ENCODE data around the gene PARPBP. TPM values are rescaled to one million over a fixed set of nuclear protein-coding genes. Genes with fewer than 3 reads are reported as not detected.

Gene PARPBP
- polyA plus RNA-seq, 2 of the 4 experiments (the other 2 are of a cell fraction), result 32.4 to 58.2 TPM

- TF ChIP-seq GATA3 (IDR thresholded peaks at IDR 0.05; ENCODE audit: borderline replicate concordance), result no peak
- no peak for TF ChIP-seq CHD4 (IDR thresholded peaks at IDR 0.05; ENCODE audit: borderline replicate concordance)
- TF ChIP-seq RAD21 (conservative IDR thresholded peaks at IDR 0.05 in 1 of 2, IDR thresholded peaks at IDR 0.05 in 1 of 2), result no peak
- TF ChIP-seq BCL3 (IDR thresholded peaks at IDR 0.05), result no peak
- TF ChIP-seq MAX (IDR thresholded peaks at IDR 0.05), result no peak
- TF ChIP-seq, protein P1, sequence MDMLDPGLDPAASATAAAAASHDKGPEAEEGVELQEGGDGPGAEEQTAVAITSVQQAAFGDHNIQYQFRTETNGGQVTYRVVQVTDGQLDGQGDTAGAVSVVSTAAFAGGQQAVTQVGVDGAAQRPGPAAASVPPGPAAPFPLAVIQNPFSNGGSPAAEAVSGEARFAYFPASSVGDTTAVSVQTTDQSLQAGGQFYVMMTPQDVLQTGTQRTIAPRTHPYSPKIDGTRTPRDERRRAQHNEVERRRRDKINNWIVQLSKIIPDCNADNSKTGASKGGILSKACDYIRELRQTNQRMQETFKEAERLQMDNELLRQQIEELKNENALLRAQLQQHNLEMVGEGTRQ (IDR thresholded peaks at IDR 0.05), result no peak
- no peak for TF ChIP-seq MAZ (IDR thresholded peaks at IDR 0.05; ENCODE audit: borderline replicate concordance, low read depth, low read length)
- TF ChIP-seq ESRRA (IDR thresholded peaks at IDR 0.05; ENCODE audit: borderline replicate concordance, low read length), result no peak
- TF ChIP-seq KDM1A (IDR thresholded peaks at IDR 0.05; ENCODE audit: low read depth), result no peak
- peak; percentile 75 for TF ChIP-seq NFE2L2 (conservative IDR thresholded peaks at IDR 0.05; ENCODE audit: low read length)
- TF ChIP-seq ZFP36 (IDR thresholded peaks at IDR 0.05; ENCODE audit: borderline replicate concordance, partially characterized antibody), result no peak
Measured at GRCh38 chr12:102110782-102111181, 9.2 kb upstream of the PARPBP start (continued).

- ChIA-PET CTCF (interaction anchor here (0.8 kb wide), 1 partner anchor 19 kb away, joined by 3 read pairs; no protein-coding TSS in a partner anchor), POLR2A (no interaction called here)
- DNase-seq (ENCODE audit: low read depth in 1 of 2, low spot score in 1 of 2) (no peak), FAIRE-seq (no peak), ATAC-seq (no peak)
- WGBS (ENCODE audit: missing lambda C conversion rate), result 80% methylated on average over 2 of the region's 2 CpGs
- TF ChIP-seq EHF (CRISPR knock-in tag; IDR thresholded peaks at IDR 0.05) (no peak), RCOR1 (IDR thresholded peaks at IDR 0.05; ENCODE audit: low read depth, low read length) (no peak)
- H3K9me3 ChIP-seq, result no peaks in the 10 kb centered on the region
- no peak overlapping the region for H3K4me2 ChIP-seq
- no peak overlapping the region for H3K4me3 ChIP-seq
- H3K27ac ChIP-seq, result no peak overlapping the region
- H3K4me1 ChIP-seq, result peaks cover 9% of the 10 kb centered on the region
Measured at GRCh38 chr12:102114212-102114611, 5.8 kb upstream of the PARPBP start.

DNA sequence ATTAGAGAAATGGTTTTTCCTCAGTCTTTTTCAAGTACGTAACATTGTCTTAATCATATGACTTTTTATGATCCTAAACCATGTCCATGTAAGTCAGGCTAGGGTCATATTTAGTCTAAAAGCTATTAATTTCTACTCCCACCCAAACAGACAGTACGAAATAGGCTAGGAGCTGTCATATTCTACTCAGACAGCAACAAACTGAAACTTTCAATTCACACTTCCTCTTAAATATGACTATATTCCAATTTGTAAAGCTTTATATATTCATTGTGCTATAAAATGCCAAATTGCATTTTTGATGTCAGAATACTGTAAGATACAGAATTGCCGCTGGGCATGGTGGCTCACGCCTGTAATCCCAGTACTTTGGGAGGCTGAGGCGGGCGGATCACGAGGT, 3.6 kb upstream of the PARPBP start:
- 80% methylated on average over 7 of the region's 7 CpGs for WGBS (ENCODE audit: missing lambda C conversion rate)

GRCh38 chr12:102118874-102119273, 1.1 kb upstream of the PARPBP start:
- 66% methylated on average over 2 of the region's 2 CpGs for WGBS (ENCODE audit: missing lambda C conversion rate)
- Histone ChIP-seq H3K27ac (peak overlapping the region; percentile 82 to 97), H3K4me3 (peak overlapping the region; percentile 64), H3K4me2 (peak overlapping the region; percentile 94), H3K4me1 (peaks cover 24% of the 10 kb centered on the region), H3K9me3 (no peaks in the 10 kb centered on the region)
- ChIA-PET CTCF (no interaction called here), POLR2A (no interaction called here)
- ATAC-seq (no peak), DNase-seq (ENCODE audit: low read depth in 1 of 2, low spot score in 1 of 2) (no peak), FAIRE-seq (no peak)
- TF ChIP-seq TP53 (CRISPR knock-in tag; IDR thresholded peaks at IDR 0.05) (no peak), MAFK (IDR thresholded peaks at IDR 0.05; ENCODE audit: partially characterized antibody) (no peak), HEYL (CRISPR knock-in tag; IDR thresholded peaks at IDR 0.05) (no peak), CBX8 (IDR thresholded peaks at IDR 0.05) (no peak), CHD2 (IDR thresholded peaks at IDR 0.05; ENCODE audit: low read length, partially characterized antibody) (no peak), RFX5 (IDR thresholded peaks at IDR 0.05) (no peak), EHMT2 (IDR thresholded peaks at IDR 0.05; ENCODE audit: low read depth) (no peak), CHD4 (IDR thresholded peaks at IDR 0.05; ENCODE audit: borderline replicate concordance) (no peak), TFCP2L1 (CRISPR knock-in tag; IDR thresholded peaks at IDR 0.05) (no peak), ATOH8 (CRISPR knock-in tag; IDR thresholded peaks at IDR 0.05; ENCODE audit: low read depth) (no peak), HDAC2 (IDR thresholded peaks at IDR 0.05) (no peak), SREBF2 (IDR thresholded peaks at IDR 0.05) (no peak)
- TF ChIP-seq, protein P2, sequence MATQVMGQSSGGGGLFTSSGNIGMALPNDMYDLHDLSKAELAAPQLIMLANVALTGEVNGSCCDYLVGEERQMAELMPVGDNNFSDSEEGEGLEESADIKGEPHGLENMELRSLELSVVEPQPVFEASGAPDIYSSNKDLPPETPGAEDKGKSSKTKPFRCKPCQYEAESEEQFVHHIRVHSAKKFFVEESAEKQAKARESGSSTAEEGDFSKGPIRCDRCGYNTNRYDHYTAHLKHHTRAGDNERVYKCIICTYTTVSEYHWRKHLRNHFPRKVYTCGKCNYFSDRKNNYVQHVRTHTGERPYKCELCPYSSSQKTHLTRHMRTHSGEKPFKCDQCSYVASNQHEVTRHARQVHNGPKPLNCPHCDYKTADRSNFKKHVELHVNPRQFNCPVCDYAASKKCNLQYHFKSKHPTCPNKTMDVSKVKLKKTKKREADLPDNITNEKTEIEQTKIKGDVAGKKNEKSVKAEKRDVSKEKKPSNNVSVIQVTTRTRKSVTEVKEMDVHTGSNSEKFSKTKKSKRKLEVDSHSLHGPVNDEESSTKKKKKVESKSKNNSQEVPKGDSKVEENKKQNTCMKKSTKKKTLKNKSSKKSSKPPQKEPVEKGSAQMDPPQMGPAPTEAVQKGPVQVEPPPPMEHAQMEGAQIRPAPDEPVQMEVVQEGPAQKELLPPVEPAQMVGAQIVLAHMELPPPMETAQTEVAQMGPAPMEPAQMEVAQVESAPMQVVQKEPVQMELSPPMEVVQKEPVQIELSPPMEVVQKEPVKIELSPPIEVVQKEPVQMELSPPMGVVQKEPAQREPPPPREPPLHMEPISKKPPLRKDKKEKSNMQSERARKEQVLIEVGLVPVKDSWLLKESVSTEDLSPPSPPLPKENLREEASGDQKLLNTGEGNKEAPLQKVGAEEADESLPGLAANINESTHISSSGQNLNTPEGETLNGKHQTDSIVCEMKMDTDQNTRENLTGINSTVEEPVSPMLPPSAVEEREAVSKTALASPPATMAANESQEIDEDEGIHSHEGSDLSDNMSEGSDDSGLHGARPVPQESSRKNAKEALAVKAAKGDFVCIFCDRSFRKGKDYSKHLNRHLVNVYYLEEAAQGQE (IDR thresholded peaks at IDR 0.05), result no peak

More for the DNA sequence above, 3.6 kb upstream of the PARPBP start:
- ChIA-PET POLR2A (no interaction called here), CTCF (interaction anchor here (0.6 to 1.1 kb wide), 3 partner anchors 20 to 622 kb away, joined by 3 to 4 read pairs (median 3); no protein-coding TSS in a partner anchor)
- H3K27ac ChIP-seq, result no peak overlapping the region
- DNase-seq (ENCODE audit: low read depth in 1 of 2, low spot score in 1 of 2) (no peak), FAIRE-seq (no peak), ATAC-seq (no peak)
- H3K4me2 ChIP-seq, result no peak overlapping the region
- TF ChIP-seq KDM5A (IDR thresholded peaks at IDR 0.05) (no peak), MAFK (IDR thresholded peaks at IDR 0.05; ENCODE audit: partially characterized antibody) (peak; percentile 33), POLR2AphosphoS2 (conservative IDR thresholded peaks at IDR 0.05; ENCODE audit: low read length) (no peak)
- no peaks in the 10 kb centered on the region for H3K9me3 ChIP-seq
- peaks cover 13% of the 10 kb centered on the region for H3K4me1 ChIP-seq
- no peak overlapping the region for H3K4me3 ChIP-seq

Data from A549 (cell line).